C4-2B (cell line): ENCODE measurements around the gene HS3ST5.

Source experiments
- CTCF ChIP-seq: fragments of 450-650 bp; conservative IDR thresholded peaks from 2 replicates; pipeline ENCODE4 v1.5.1; 2017; ENCODE audit warnings: mild to moderate bottlenecking
- ZFX ChIP-seq: fragments of 450-650 bp; IDR thresholded peaks from 2 replicates; pipeline ENCODE4 v1.6.1; 2017

- no peak for TF ChIP-seq CTCF
- TF ChIP-seq ZFX: no peak
These were observed 102.0 kb downstream of the HS3ST5 start for GRCh38 chr6:114240796-114241195.
